ENCODE data around the gene BICD1.
"Not testable (repeated sequence)": the region's sequence is repeated elsewhere in the genome, so short reads cannot be mapped to it uniquely, and the experiment has no call there.

Gene BICD1

DNA sequence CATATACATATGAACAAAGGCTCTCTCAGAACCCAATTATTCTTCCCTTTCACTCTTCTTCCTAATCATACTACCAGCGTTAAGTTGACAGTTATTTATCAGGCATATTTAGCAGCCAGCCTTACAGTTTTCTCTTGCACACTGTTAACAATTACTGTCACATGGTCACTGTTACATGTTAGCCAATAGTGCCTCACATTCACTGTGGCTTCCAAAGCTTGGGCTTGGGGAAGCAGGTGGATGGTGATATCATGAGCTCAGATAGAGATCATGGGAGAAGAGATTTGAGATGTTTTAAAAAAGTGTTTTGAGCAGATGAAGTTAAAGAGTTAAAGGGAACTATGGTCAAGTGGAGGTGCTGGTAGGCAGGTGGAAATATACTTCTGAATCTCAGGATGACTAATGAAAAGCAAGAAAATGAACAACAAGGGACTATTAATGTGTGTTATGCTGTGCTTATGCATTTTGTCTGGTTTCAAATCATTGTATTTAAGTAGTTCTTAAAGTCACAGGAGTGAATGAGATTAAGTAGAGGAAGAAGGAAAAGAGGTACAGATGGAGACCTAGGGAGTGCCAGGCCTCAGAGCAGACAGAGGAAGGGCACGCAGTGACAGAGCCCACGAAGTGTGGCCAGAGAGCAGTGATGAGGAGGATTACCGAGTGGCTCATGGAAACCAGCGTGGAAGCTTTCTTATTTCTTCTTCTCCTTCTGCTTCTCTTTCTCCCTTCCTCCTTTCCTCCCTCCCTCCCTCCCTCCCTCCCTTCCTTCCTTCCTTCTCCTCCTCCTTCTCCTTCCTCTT lies 39.6 kb downstream of the BICD1 start:
- DNase-seq, result no peak

DNA sequence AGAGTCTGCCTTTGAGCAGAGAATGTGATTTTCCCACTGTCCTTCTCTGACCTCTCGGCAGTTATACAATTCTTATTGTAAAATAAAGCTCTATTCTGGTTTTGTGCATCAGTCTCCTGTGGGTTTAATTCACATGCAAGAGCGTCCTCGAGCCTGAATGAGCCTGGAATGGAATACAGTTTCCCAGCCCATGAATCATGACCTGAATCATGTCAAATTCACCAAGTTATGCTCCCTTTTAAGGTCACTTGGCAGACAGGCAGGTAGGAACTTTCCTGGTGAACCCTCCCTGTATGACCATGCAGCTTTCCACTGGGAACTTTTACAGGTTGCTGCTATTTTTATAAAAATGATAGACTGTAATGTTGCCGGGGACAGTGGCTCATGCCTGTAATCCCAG lies 41.7 kb downstream of the BICD1 start:
- no peak for DNase-seq

DNA sequence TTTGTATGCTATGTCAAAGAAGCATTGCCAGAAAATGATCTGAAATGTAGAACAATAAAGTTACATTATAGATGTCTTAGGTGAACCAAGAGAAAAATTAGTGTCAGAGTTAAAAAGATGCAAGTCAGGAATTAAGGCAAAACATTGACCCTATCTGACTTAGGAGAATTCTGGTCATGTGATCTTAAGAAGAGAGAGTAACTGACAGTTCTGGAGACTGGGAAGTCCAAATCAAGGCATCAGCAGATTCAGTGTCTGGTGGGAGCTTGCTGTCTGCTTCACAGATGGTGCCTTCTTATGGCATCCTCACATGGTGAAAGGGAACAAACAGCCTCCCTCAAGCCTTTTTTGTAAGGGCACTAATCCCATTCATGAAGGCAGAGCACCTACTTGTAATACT lies 42.8 kb downstream of the BICD1 start:
- no peak for DNase-seq

DNA sequence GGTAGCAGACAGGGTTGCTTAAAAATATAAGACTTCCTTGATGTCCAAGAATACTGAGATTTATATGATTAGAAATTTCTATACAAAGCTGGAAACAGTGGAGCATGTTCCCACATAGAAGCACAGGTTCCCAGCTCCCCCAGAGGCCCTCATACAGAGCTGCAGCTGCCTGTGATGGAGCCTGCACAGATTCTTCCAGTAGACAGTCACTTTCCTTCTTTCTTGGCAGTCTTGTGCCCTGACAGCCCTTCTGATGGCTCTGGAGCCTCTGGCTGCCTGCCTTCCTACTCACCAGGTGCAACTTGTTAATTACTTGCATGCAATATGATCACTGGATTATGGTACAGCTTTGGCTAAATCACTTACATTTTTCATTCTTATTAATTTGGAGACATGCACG lies 44.4 kb downstream of the BICD1 start:
- no peak for DNase-seq

DNA sequence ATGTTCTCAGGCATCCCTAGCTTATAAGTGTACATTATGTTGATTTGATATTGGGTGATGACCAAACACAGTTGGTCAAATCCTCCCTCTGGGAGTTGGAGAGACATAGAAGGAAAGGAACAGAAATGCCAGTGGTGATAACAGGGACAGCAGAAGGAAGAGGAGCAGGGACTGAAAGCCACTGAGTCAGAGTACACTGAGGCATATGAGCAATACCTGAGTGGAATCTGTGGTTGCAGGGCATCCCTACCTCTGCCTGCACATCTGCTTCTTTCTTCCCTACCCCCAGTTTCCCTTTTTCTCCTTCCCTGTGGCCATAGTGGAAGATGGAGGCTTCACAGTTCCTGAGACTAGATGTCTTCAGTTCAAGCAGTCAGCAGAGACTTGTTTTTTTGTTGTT lies 44.9 kb downstream of the BICD1 start:
- DNase-seq, result no peak

DNA sequence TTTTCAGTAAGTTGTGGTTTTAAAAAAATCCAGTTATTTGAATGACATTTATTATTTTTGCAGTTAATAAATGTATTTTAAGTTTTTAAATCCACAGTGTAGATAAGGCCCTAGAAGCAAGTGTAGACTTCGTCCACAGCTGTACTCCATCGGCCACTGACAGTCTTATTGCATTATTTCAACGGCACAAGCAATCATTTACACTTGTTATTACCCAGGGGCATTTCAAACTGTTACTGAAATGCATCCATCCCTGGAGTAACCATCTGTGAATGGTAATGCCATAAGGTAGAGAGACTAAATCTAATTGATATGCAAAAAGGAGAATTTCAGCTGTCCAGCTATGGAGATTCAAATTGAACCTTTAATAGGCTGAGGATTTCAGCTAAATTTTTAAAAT lies 48.4 kb downstream of the BICD1 start:
- DNase-seq, result no peak

DNA sequence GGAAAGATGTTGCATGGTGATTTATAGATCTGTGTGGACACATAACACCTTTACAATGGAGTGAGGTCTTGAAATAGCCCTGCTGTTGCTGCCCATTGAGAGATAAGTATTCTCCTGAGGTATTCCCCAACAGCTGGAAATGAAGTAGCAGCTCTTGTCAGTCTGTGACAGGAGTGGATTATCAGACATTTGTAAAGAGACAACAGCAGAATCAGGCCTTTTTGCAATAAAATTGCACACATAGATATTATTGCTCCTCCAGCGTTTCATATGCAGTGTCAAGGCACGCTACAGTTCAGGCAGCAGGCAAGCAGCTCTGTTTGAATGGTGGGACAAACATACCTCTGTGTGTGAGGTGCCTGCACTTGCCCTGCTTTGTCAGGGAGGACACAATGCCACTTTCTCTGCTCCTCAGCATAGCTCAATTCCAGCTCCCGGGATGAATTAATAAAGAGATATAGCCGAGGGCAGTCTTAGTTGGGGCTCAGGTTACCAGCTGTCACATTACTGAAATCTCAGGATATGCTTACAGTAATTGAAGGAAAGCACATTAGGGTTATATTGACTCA lies 49.4 kb downstream of the BICD1 start:
- DNase-seq, result no peak

DNA sequence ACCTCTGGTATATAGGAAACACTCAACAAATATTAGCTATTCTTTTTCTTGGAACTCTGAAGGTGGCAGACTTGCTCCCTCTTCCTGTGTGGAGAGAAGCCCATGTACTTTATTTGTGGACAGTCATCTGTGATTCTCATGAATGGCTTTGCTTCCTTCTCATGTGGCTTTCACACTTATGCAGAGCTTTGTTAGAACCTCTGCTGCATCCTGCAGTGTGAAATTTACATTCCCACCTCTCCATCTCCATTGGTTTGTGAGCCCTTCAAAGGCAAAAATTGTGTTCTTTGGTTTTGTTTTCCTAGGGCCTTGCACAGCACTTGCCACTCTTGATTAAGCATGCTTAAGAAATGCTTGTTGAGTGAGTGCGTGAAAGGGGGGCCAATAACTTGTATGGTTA lies 51.9 kb downstream of the BICD1 start:
- no peak for DNase-seq

DNA sequence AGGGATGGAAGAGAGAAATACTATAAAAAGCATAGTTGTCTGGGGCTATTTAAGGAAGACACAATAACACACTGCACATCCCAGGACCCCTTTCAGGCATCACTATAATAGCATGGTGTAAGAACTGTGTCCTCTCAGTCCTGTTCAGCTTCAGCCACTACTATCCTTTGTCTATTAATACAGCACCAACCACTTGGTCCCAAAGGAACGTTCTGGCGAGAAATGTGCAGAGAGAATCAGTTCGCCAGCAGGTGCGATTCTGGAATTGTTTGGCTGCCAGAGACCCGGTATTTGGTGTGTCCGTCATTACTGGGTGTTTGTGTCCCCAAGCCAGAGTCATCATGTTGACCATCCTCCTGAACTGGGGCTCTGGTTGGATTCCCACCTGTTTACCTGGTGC lies 52.7 kb downstream of the BICD1 start:
- DNase-seq, result no peak

DNA sequence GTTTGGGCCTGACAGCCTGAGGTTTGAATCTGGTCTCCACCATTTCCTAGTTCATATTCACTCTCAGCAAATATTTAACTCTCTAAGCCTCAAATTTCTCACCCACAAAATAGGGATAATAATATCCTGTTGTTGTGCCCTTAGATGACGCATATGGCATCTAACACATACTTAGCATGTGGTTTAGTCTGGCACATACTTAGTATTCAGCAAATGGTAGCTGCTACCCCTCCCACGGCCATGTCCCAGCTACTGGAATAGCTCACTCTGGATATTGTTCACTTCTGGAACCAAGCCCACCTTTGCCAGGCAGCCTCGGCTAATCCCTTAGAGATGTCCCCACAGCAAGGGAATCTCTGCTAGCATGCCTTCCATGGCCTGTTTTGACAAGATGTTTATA lies 53.3 kb downstream of the BICD1 start:
- DNase-seq, result no peak

DNA sequence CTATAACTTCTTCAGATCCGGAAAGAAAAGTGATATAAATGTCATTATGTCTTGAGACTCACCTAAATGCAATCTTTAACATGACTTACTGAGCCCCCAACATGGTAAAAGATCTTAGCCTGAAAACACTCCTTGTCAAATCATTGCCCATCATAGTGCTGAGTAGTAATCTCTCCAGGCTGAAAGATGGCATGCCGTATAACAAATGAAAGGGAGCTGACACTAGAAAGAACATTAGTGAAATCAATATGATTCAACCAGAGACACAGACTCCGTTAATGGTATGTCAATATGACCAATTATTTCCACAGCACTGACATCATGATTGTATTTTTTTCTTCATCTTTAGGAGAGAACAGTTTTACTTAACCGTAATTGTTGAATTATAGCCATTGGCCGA lies 54.4 kb downstream of the BICD1 start:
- no peak for DNase-seq

DNA sequence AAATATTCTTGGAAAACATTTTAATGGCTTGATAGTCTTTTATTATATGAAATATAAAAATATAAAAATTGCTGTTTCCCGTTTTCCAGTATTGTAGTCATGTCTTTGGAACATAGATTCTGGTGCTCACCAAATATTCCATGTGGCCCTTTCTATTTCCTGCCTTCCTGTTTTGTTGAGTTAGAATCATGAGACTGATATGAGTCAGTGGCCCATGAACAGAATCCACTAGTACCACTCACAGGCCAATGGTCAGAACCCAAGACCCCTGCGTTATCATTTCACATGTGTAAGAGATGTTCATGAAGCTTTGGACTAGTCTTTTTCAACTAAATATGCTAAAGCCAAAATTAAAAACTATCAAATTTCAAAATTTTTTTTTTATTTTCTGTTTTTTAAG lies 56.9 kb downstream of the BICD1 start:
- DNase-seq, result no peak

DNA sequence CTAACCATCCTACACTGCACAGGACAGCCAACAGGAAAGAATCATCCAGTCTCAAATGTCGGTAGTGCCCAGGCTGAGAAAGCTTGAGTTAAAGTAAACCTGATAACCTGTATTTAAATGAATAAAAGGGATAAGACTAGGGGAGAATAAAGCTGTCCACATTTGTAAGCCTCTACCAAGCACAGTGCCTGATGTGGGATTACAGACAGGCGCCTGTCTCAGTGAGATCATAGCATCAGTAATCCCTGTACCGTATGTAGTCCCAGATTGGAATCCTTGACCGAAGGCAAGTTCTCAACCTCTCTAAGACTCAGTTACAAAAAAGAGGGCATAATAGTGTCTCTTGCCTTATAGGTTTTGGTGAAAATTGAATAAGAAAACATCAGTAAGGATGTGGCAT lies 59.9 kb downstream of the BICD1 start:
- no peak for DNase-seq

DNA sequence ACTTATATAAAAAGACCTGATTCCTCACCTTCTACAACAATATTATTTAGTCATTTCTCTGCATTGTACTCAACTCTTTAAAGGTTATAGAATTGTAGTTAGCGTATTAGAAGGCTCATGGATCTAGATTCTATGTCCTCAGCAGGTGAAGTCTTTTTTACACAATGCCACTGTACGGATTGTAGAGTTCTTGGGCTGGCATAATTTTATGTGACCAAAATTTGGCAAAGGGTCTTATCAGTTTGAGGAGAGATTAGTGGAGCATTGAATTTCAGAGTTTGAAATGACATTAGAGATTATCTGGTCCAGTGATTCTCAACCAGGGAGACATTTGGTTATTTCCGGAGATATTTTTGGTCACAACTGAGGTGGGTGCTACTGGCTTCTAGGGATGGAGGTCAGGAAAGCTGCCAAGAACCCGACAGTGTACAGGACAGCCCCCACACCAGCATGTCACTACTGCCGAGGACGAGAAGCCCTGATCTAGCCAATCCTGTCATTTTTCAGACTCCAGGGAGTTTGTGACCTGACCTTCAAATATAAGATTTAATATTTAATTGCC lies 63.9 kb downstream of the BICD1 start:
- DNase-seq, result no peak

DNA sequence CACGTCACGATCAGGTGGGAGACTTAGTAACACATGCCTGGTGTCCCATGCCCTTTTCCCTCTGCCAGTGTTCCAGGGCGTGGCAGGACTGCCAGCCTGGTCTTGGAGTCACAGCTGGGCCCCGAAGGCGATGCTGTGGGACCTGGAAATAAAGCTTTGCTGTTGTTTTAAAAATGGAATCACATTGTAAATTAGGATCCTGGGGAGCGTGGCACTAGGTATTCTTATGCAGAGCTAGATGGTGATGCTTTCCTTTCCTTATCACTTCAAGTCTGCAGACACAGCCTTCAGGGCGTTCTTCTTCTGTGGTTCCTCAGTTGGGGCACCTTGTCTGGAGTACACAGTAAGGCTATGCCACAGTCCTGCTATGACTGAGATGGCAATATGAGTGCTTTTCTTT lies 64.6 kb downstream of the BICD1 start:
- no peak for DNase-seq

DNA sequence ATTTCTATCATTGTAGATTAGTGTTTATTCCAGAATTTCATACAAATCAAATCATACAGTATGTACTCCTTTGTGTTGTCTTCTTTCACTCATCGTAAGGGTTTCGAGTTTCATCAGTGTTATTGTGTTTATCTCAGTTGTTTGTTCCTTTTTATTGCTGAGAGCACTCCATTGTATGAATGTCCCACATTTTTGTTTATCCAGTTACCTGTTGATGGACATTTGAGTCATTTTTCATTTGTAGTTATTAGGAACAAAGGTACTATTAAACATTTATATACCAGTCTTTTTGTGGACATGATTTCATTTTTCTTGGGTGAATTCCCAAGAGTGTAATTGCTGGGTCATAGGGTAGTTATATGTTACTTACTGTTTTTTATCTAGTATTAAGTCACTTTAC lies 70.0 kb downstream of the BICD1 start:
- no peak for DNase-seq

DNA sequence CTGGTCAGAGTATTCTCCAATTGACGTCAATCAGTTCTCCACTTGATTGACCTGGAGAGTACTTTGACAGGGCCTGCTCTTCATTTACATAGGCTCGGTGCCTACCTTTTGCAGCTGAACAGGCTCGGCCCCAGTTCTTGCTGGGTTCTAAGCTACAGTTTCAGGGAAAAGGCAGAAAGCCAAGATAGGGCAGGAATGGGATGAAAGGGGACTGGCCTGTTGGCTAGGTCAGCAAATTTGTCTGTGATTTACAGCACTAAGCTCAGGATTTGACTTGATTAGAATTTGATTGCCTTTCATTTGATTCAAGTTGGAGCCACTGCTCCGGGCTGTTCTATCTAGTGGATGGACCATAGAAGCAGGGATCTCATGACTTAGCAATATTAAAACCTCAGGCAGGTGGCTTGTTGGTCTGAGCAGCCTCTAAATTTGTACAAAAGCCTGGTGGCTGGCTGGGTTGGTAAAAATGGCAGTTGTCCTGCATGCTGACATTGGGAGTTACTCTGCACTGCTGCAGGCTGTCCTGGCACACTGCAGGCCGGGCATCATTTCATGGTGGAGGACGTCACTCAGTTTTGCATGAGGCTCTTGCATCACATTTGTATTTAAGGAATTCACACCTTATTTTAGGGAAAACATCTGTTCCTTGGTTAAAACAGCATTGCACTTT lies 71.8 kb downstream of the BICD1 start:
- DNase-seq, result no peak

DNA sequence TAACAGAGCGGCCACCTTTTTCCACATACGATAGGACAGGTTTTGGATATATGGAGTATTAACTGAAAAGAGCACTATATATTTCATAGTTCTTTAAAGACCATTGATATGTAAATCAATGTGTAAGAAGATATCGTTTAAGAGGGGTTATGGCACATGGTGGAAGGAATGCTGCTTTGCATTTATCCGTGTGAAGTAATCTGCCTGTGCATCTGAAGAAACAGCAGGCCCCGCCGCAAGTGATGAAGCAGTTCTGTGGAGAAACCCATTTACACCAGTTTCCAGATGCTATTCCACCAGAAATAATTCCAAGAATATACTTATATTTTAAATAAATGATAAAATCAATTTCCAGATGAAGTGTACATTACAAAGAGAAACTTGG lies 72.4 kb downstream of the BICD1 start:
- no peak for DNase-seq

DNA sequence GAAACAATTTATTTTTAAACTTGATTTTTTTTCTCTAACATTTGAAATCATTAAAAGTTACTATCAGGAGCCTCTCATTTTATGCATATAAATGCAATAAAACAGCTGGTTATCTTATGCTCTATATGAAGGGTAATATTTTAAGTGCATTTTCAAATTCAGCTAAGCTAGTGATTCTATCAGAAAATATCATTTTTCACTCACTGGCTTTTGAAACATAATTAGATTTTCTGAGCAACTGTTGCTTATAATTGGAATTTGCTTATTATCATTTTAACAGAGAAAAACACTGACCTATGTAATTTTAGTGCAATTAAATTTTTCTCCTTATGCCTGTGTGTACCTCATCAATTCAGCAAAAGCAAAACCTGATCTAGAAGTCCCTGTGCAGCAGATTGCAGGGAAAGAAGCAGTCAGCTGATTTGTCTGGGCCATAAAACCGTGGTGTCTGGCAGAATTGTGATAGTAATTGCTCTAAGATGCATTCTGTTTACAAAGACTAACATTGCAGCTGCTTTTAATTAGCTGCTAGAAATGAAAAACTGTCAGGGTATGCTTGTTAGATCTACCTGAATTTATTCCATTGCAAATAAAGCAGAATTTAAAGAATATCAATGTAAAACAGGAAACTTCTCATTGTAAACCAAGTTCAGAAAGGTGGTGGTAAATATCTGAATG lies 75.0 kb downstream of the BICD1 start:
- DNase-seq, result no peak

DNA sequence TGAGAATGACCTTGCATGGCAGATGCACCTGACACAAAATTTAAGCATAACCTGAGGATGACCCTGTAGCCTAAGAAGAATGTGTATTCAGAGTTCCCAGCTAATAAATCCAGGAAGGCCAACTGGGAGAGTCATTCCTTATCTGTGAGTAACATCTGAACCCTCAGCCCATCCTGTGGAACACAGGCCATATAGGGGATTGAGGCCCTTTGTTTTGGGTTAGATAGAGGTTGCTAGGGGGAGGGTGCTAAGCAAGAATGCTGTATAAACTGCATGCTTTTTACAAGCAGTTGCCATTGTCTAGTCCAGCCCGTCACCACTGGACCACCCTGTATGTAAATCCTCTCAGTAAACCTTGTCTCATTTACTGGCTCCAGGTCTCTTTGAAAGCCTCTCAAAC lies 77.0 kb downstream of the BICD1 start:
- no peak for DNase-seq

DNA sequence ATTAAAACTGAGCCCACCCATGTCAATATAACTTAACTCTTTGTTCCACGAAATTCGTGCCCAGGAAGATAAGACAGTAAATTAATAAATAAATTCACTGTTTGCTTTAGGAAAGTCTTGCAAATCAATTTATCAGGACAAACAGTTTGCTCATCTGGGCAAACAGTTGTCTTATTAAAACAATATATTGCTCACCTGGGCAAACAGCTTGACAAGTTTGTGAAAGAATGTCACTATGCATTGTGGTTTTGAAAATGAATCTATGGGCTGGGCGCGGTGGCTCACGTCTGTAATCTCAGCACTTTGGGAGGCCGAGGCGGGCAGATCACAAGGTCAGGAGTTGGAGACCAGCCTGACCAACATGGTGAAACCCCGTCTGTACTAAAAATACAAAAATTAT lies 80.5 kb downstream of the BICD1 start:
- DNase-seq, result not testable (repeated sequence)

DNA sequence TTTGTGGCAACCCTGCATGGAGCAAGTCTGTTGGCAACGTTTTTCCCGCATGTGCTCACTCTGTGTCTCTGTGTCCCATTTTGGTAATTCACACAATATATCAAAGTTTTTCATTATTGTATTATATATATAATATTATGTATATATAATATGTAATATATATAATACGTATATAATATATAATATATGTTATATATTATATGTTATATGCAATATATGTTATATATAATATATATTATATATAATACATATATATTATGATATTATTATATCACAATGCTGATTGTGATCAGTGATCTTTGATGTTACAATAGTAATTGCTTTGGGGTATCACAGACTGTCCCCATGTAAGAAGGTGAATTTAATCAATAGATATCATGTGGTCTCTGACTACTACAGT lies 84.8 kb downstream of the BICD1 start:
- no peak for DNase-seq
